Measurements from ENCODE around the gene OR2G2. TPM values are rescaled to one million over a fixed set of nuclear protein-coding genes. Genes with fewer than 3 reads are reported as not detected.

The OR2G2 gene
- polyA plus RNA-seq, 6 donors from 2014 or later = not detected

GRCh38 chr1:247574664-247575063, 13.5 kb upstream of the OR2G2 start:
- Mint-ChIP-seq H3K9me3 (peaks cover 4 to 22% (median 8%) of the 10 kb centered on the region in 7 donors), H3K4me1 (no peaks in the 10 kb centered on the region), H3K27me3 (peaks cover 9 to 18% (median 11%) of the 10 kb centered on the region in 3 donors), H3K36me3 (peaks cover 11 to 14% of the 10 kb centered on the region in 2 donors), H3K4me3 (no peak overlapping the region), H3K27ac (no peak overlapping the region)
- no peak for ATAC-seq (ENCODE audit: low read depth in 2 of 2)
- no peak for DNase-seq

- no peak for ATAC-seq (ENCODE audit: low read depth in 2 of 2)
Observed at GRCh38 chr1:247576514-247576913, 11.6 kb upstream of the OR2G2 start.

GRCh38 chr1:247578946-247579460, 9.2 kb upstream of the OR2G2 start:
- Mint-ChIP-seq H3K9me3 (no peaks in the 10 kb centered on the region), H3K4me3 (no peak overlapping the region), H3K4me1 (no peaks in the 10 kb centered on the region), H3K27ac (no peak overlapping the region), H3K27me3 (peaks cover 0 to 10% (median 4%) of the 10 kb centered on the region in 3 donors), H3K36me3 (no peaks in the 10 kb centered on the region)
- DNase-seq (no peak), ATAC-seq (ENCODE audit: low read depth in 2 of 2) (no peak)

More at GRCh38 chr1:247576514-247576913, 11.6 kb upstream of the OR2G2 start:
- DNase-seq = no peak
- H3K27ac Mint-ChIP-seq = no peak overlapping the region
- no peak overlapping the region for H3K4me3 Mint-ChIP-seq
- H3K4me1 Mint-ChIP-seq = no peaks in the 10 kb centered on the region
- H3K9me3 Mint-ChIP-seq = peaks cover 0 to 6% (median 0%) of the 10 kb centered on the region in 7 donors
- H3K27me3 Mint-ChIP-seq = peaks cover 8 to 11% (median 9%) of the 10 kb centered on the region in 3 donors
- peaks cover 0 to 6% of the 10 kb centered on the region in 2 donors for H3K36me3 Mint-ChIP-seq

- no peak within 1 kb of the TSS for H3K4me3 Mint-ChIP-seq
- no peaks in the 10 kb centered on the region for H3K4me1 Mint-ChIP-seq
- DNase-seq = no peak
- ATAC-seq (ENCODE audit: low read depth in 2 of 2) = no peak
- no peaks in the 10 kb centered on the region for H3K36me3 Mint-ChIP-seq
- H3K9me3 Mint-ChIP-seq = peaks cover 0 to 11% (median 3%) of the 10 kb centered on the region in 7 donors
- H3K27ac Mint-ChIP-seq = no peak within 1 kb of the TSS
- H3K27me3 Mint-ChIP-seq = peaks cover 4 to 32% (median 11%) of the 10 kb centered on the region in 3 donors
Observed at GRCh38 chr1:247605286-247605685, 17.1 kb downstream of the OR2G2 start, which contains the start of gene OR2G3. Gene OR2G3, plus strand, starts transcription at chr1:247605586. Its CDS starts 0 bp downstream, at chr1:247605586.

- no peaks in the 10 kb centered on the region for H3K4me1 Mint-ChIP-seq
- ATAC-seq (ENCODE audit: low read depth in 2 of 2) (no peak), DNase-seq (no peak)
- H3K9me3 Mint-ChIP-seq = peaks cover 0 to 10% (median 6%) of the 10 kb centered on the region in 7 donors
- no peaks in the 10 kb centered on the region for H3K36me3 Mint-ChIP-seq
- peaks cover 0 to 17% (median 5%) of the 10 kb centered on the region in 3 donors for H3K27me3 Mint-ChIP-seq
- H3K4me3 Mint-ChIP-seq = no peak overlapping the region
- H3K27ac Mint-ChIP-seq = no peak overlapping the region
Observed at GRCh38 chr1:247613405-247613804, 25.2 kb downstream of the OR2G2 start.

GRCh38 chr1:247614625-247615024, 26.5 kb downstream of the OR2G2 start:
- no peaks in the 10 kb centered on the region for H3K4me1 Mint-ChIP-seq
- ATAC-seq (ENCODE audit: low read depth in 2 of 2) (no peak), DNase-seq (no peak)
- H3K9me3 Mint-ChIP-seq = peaks cover 0 to 10% (median 3%) of the 10 kb centered on the region in 7 donors
- H3K27ac Mint-ChIP-seq = no peak overlapping the region
- H3K4me3 Mint-ChIP-seq = no peak overlapping the region
- peaks cover 0 to 5% (median 5%) of the 10 kb centered on the region in 3 donors for H3K27me3 Mint-ChIP-seq
- no peaks in the 10 kb centered on the region for H3K36me3 Mint-ChIP-seq

GRCh38 chr1:247627951-247628350, 39.8 kb downstream of the OR2G2 start:
- Mint-ChIP-seq H3K4me1 (no peaks in the 10 kb centered on the region), H3K4me3 (no peak overlapping the region), H3K9me3 (peaks cover 0 to 22% (median 7%) of the 10 kb centered on the region in 7 donors), H3K36me3 (peaks cover 0 to 3% of the 10 kb centered on the region in 2 donors), H3K27me3 (peaks cover 4 to 11% (median 8%) of the 10 kb centered on the region in 3 donors), H3K27ac (no peak overlapping the region)
- ATAC-seq (ENCODE audit: low read depth in 2 of 2) (no peak), DNase-seq (no peak)

GRCh38 chr1:247638011-247638410, 49.9 kb downstream of the OR2G2 start:
- ATAC-seq (ENCODE audit: low read depth in 2 of 2) (no peak), DNase-seq (no peak)
- Mint-ChIP-seq H3K9me3 (peaks cover under 1 to 14% (median 4%) of the 10 kb centered on the region in 7 donors), H3K4me3 (peak overlapping the region in 4 of 8 donors; percentile 20 to 78 (median 42)), H3K36me3 (peaks cover 0 to 7% of the 10 kb centered on the region in 2 donors), H3K4me1 (peaks cover 4 to 7% (median 5%) of the 10 kb centered on the region in 3 donors), H3K27me3 (peaks cover 41 to 58% (median 45%) of the 10 kb centered on the region in 3 donors), H3K27ac (no peak overlapping the region)

GRCh38 chr1:247638781-247639180, 50.6 kb downstream of the OR2G2 start:
- DNase-seq (no peak), ATAC-seq (ENCODE audit: low read depth in 2 of 2) (no peak)
- Mint-ChIP-seq H3K27me3 (peaks cover 35 to 58% (median 40%) of the 10 kb centered on the region in 3 donors), H3K4me1 (peaks cover 4 to 7% (median 5%) of the 10 kb centered on the region in 3 donors), H3K9me3 (peaks cover 0 to 14% (median 4%) of the 10 kb centered on the region in 7 donors), H3K4me3 (peak overlapping the region in 7 of 8 donors; percentile 23 to 78 (median 47)), H3K27ac (no peak overlapping the region), H3K36me3 (peaks cover 0 to 7% of the 10 kb centered on the region in 2 donors)

Other genes starting within 250 kb of the OR2G2 start
- under 1 TPM in 3 of 6 donors, not detected in 3; 0.09 to 0.17 (median 0.11) TPM for gene NLRP3, start 172.2 kb upstream of the OR2G2 start, polyA plus RNA-seq (ENCODE audit: low read depth in 6 of 6)
- not detected for gene OR2B11, start 130.3 kb upstream of the OR2G2 start, polyA plus RNA-seq (ENCODE audit: low read depth in 6 of 6)
- not detected for gene OR2C3, start 51.9 kb upstream of the OR2G2 start, polyA plus RNA-seq (ENCODE audit: low read depth in 6 of 6)
- gene GCSAML, start 39.2 kb upstream of the OR2G2 start, polyA plus RNA-seq (ENCODE audit: low read depth in 6 of 6) = under 1 TPM in 1 of 6 donors, not detected in 5; 0.15 TPM
- not detected for gene OR2G3, start 17.2 kb downstream of the OR2G2 start, polyA plus RNA-seq (ENCODE audit: low read depth in 6 of 6)
- gene OR13G1, start 91.4 kb downstream of the OR2G2 start, polyA plus RNA-seq (ENCODE audit: low read depth in 6 of 6) = not detected
- not detected for gene OR6F1, start 128.3 kb downstream of the OR2G2 start, polyA plus RNA-seq (ENCODE audit: low read depth in 6 of 6)
- gene OR14K1, start 150.3 kb downstream of the OR2G2 start, polyA plus RNA-seq (ENCODE audit: low read depth in 6 of 6) = not detected
- not detected for gene OR14A2, start 159.8 kb downstream of the OR2G2 start, polyA plus RNA-seq (ENCODE audit: low read depth in 6 of 6)
- gene OR1C1, start 172.2 kb downstream of the OR2G2 start, polyA plus RNA-seq (ENCODE audit: low read depth in 6 of 6) = not detected
- gene OR14A16, start 235.8 kb downstream of the OR2G2 start, polyA plus RNA-seq (ENCODE audit: low read depth in 6 of 6) = not detected

Measured in naive B cell (primary cell).